ENCODE data around the gene COL4A2. TPM values are rescaled to one million over a fixed set of nuclear protein-coding genes. Genes with fewer than 3 reads are reported as not detected.

Gene COL4A2
- total RNA-seq, 4 donors from 2014 or later, result 75.1 to 322 (median 115) TPM

DNA sequence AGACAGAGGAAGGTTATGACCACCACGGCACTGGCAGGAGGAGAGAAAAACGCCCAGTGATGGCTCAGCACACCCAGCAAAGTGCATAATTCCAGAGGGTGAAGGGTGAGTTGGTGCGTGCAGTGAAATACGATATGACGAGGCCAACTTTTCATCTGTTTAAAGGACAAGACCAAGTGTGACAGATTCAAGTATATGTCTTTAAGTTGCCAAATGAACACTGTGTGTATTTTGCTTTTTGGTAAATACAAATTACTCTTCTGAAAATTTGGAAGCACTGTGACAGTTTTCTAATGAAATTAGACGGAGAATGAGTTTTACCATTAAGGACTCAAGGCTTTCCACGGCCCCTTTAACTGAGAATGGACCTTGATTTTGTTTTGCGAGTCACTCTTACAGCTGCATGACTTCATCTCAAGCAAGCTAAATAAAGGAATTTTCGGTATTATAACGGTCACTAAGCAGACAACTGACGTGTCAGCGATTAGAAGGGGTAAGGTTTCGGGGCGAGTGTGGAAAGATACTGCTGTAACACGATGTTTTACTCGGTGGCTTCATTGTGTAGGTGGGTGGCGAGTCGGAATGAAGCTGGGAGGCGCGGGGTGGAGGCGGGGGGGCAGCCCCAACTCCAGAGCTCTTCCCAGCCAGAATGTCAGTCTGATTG, 22.8 kb downstream of the COL4A2 start:
- TF ChIP-seq POLR2AphosphoS5 (IDR thresholded peaks at IDR 0.05) (no peak), POLR2A (IDR thresholded peaks at IDR 0.05) (no peak), CTCF (IDR thresholded peaks at IDR 0.05) (no peak), EP300 (IDR thresholded peaks at IDR 0.05; ENCODE audit: low read depth) (no peak)
- DNase-seq, result no peak
- intact Hi-C loops (cut with DNase I; ENCODE audit: low total_unique reads), result loop anchor here (1.0 to 5.0 kb wide), 2 partner anchors 19 to 582 kb away; no protein-coding TSS in a partner anchor
- no peaks in the 10 kb centered on the region for H3K27me3 ChIP-seq
- peaks cover 0 to 33% (median 11%) of the 10 kb centered on the region in 4 donors for H3K4me1 ChIP-seq
- H3K36me3 ChIP-seq, result no peaks in the 10 kb centered on the region
- in situ Hi-C loops (cut with MboI; ENCODE audit: low pct_ligation_motif_present in 1 of 4, low pct_unique_long_range_greater_than_20kb in 1 of 4, low sequenced_read_pairs in 3 of 4), result no loop called here
- H3K9me3 ChIP-seq, result no peaks in the 10 kb centered on the region
- H3K27ac ChIP-seq, result peak overlapping the region; percentile 84 to 87 (median 86)
- WGBS, 2 donors (ENCODE audit: low coverage in 1 of 2), result 65 to 82% methylated on average over 16 to 21 of the region's 21 CpGs
- H3K4me3 ChIP-seq, result no peak overlapping the region

DNA sequence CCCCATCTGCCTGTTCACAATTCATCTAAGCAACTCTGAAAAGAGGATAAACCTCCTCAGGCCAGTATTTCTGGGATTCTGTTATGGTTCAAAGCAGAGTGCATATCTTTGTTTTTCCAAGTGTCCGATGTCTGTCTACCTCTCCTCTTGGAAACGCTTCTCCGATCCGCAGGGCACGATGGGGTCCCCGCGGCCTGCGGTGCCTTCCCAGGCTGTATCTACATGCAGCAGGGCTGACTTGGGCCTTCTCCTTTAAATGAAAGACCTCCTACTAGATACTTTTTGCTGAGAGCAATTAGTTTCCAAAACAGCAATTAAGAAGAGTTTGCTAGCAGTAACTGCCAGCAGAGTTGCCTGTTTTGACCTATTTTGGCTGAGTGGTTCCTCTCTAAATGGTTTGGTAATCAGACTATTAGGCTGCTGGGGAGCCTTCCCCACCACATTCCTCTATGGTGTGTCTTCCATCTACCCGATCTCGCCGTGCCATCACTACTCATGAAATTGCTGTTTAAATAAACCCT, 23.5 kb downstream of the COL4A2 start:
- H3K27me3 ChIP-seq, result no peaks in the 10 kb centered on the region
- peaks cover 0 to 34% (median 11%) of the 10 kb centered on the region in 4 donors for H3K4me1 ChIP-seq
- 84 to 92% methylated on average over 3 to 11 of the region's 11 CpGs for WGBS, 2 donors (ENCODE audit: low coverage in 1 of 2)
- intact Hi-C loops (cut with DNase I; ENCODE audit: low total_unique reads), result loop anchor here (1.0 to 5.0 kb wide), 2 partner anchors 19 to 582 kb away; no protein-coding TSS in a partner anchor
- in situ Hi-C loops (cut with MboI; ENCODE audit: low pct_ligation_motif_present in 1 of 4, low pct_unique_long_range_greater_than_20kb in 1 of 4, low sequenced_read_pairs in 3 of 4), result no loop called here
- DNase-seq, result no peak
- peak overlapping the region; percentile 84 to 87 (median 86) for H3K27ac ChIP-seq
- no peak overlapping the region for H3K4me3 ChIP-seq
- TF ChIP-seq POLR2A (IDR thresholded peaks at IDR 0.05) (no peak), CTCF (IDR thresholded peaks at IDR 0.05) (no peak), POLR2AphosphoS5 (IDR thresholded peaks at IDR 0.05) (no peak), EP300 (IDR thresholded peaks at IDR 0.05; ENCODE audit: low read depth) (no peak)
- H3K36me3 ChIP-seq, result no peaks in the 10 kb centered on the region
- H3K9me3 ChIP-seq, result no peaks in the 10 kb centered on the region

GRCh38 chr13:110331362-110331761, 24.3 kb downstream of the COL4A2 start:
- 70 to 71% methylated on average over 8 to 11 of the region's 11 CpGs for WGBS, 2 donors (ENCODE audit: low coverage in 1 of 2)
- no peaks in the 10 kb centered on the region for H3K27me3 ChIP-seq
- no peak for DNase-seq
- TF ChIP-seq EP300 (IDR thresholded peaks at IDR 0.05; ENCODE audit: low read depth) (no peak), POLR2A (IDR thresholded peaks at IDR 0.05) (no peak), CTCF (IDR thresholded peaks at IDR 0.05) (no peak), POLR2AphosphoS5 (IDR thresholded peaks at IDR 0.05) (no peak)
- H3K4me3 ChIP-seq, result no peak overlapping the region
- peak overlapping the region; percentile 84 to 87 (median 86) for H3K27ac ChIP-seq
- H3K36me3 ChIP-seq, result no peaks in the 10 kb centered on the region
- peaks cover 0 to 35% (median 13%) of the 10 kb centered on the region in 4 donors for H3K4me1 ChIP-seq
- H3K9me3 ChIP-seq, result no peaks in the 10 kb centered on the region
- intact Hi-C loops (cut with DNase I; ENCODE audit: low total_unique reads), result loop anchor here (5.0 kb wide), 1 partner anchor 581 kb away; no protein-coding TSS in a partner anchor
- in situ Hi-C loops (cut with MboI; ENCODE audit: low pct_ligation_motif_present in 1 of 4, low pct_unique_long_range_greater_than_20kb in 1 of 4, low sequenced_read_pairs in 3 of 4), result no loop called here

- intact Hi-C loops (cut with DNase I; ENCODE audit: low total_unique reads), result loop anchor here (5.0 kb wide), 1 partner anchor 580 kb away; no protein-coding TSS in a partner anchor
- no peak overlapping the region for H3K4me3 ChIP-seq
- peaks cover 6 to 47% (median 25%) of the 10 kb centered on the region in 4 donors for H3K4me1 ChIP-seq
- H3K9me3 ChIP-seq, result no peaks in the 10 kb centered on the region
- 64 to 80% methylated on average over 1 to 2 of the region's 2 CpGs for WGBS, 2 donors (ENCODE audit: low coverage in 1 of 2)
- H3K27me3 ChIP-seq, result no peaks in the 10 kb centered on the region
- DNase-seq, result no peak
- no peak for TF ChIP-seq POLR2A (IDR thresholded peaks at IDR 0.05)
- no peak for TF ChIP-seq POLR2AphosphoS5 (IDR thresholded peaks at IDR 0.05)
- TF ChIP-seq CTCF (IDR thresholded peaks at IDR 0.05), result no peak
- no peak for TF ChIP-seq EP300 (IDR thresholded peaks at IDR 0.05; ENCODE audit: low read depth)
- in situ Hi-C loops (cut with MboI; ENCODE audit: low pct_ligation_motif_present in 1 of 4, low pct_unique_long_range_greater_than_20kb in 1 of 4, low sequenced_read_pairs in 3 of 4), result no loop called here
- no peaks in the 10 kb centered on the region for H3K36me3 ChIP-seq
- H3K27ac ChIP-seq, result peak overlapping the region; percentile 84 to 87 (median 86)
These were observed 25.7 kb downstream of the COL4A2 start for GRCh38 chr13:110332750-110333149.

Measured in transverse colon (tissue), 4 donors.